IPS-11a (cell line): ENCODE measurements around the gene KIR3DL1.
"Not testable (repeated sequence)": the region's sequence is repeated elsewhere in the genome, so short reads cannot be mapped to it uniquely, and the experiment has no call there.

Experiments
- H3K4me3 ChIP-seq: one replicate; pipeline ENCODE4 v1.5.1; 2013; ENCODE audit warnings: low read depth, low read length, control low read depth

The KIR3DL1 gene

DNA sequence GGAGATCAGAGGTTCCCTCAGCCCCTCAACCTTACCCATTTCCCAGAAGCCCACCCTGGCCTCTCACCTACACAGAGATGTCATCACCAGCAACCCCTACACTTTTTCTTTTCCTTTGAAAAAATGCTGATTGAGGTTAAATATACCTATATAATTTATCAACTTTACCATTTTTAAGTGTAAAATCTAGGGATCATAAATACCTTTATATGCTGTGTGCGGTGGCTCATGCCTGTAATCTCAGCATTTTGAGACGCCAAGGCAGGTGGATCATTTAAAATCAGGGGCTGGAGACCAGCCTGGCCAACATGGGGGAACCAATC lies 9.8 kb upstream of the KIR3DL1 start:
- no peak overlapping the region for H3K4me3 ChIP-seq

DNA sequence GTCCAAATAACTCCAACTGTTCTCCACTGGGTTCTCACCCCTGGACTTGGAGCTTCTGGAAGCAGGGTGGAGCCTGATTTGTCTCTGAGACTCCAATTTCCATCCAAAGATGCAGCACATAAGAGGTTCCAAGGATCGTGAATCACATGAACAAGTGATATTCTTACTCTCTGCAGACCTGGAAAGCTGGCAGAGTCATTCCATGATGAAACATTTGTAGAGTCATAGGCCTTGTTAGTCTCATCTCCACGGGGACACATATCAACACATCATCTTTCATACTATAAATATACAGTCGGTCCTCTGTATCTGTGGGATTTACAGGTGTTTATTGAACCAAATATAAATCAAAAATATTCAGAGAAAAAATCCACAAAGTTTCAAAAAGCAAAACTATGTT lies 1.7 kb upstream of the KIR3DL1 start:
- not testable (repeated sequence) for H3K4me3 ChIP-seq

DNA sequence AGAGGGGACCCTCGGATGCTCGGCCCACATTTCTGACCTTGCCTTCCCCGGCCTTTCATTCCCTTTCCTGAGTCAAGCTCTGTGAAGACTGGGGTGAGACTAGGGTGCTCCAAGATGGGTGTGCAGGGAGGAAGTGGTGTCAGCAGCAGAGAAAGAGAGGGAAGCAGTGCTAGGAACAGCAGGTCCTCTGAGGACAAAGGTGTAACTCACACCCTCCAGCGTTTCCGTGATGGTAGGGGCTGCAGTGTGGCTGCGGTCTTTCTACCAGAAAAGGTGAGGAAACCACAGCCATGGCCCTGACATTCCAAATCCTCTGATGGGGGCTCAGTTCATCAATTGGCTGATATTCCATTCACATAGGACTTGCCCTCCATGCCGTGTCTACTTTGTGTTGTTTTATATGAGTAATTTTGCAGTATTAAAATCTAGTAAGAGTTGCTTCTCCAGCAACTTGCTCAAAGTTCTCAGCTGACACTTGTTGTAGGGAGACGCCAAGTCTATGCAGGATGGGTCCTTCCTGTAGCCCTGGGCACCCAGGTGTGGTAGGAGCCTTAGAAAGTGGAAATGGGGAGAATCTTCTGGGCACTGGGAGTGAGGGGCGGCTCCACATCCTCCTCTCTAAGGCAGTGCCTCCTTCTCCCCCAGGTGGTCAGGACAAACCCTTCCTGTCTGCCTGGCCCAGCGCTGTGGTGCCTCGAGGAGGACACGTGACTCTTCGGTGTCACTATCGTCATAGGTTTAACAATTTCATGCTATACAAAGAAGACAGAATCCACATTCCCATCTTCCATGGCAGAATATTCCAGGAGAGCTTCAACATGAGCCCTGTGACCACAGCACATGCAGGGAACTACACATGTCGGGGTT lies 1.6 kb downstream of the KIR3DL1 start:
- H3K4me3 ChIP-seq: no peak overlapping the region

DNA sequence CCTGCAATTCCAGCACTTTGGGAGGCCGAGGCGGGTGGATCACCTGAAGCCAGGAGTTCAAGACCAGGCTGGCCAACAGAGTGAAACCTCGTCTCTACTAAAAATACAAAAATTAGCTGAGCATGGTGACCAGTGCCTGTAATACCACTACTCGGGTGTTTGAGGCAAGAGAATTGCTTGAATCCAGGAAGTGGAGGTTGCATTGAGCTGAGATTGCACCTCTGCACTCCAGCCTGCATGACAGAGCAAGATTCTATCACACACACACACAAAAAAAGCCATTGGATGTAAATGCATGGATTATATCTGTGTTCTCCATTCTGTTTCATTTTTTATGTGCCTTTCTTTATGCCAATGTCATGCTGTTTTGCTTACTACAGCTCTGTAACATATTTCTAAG lies 8.1 kb downstream of the KIR3DL1 start:
- not testable (repeated sequence) for H3K4me3 ChIP-seq

GRCh38 chr19:54825326-54825725 lies 9.1 kb downstream of the KIR3DL1 start:
- not testable (repeated sequence) for H3K4me3 ChIP-seq

DNA sequence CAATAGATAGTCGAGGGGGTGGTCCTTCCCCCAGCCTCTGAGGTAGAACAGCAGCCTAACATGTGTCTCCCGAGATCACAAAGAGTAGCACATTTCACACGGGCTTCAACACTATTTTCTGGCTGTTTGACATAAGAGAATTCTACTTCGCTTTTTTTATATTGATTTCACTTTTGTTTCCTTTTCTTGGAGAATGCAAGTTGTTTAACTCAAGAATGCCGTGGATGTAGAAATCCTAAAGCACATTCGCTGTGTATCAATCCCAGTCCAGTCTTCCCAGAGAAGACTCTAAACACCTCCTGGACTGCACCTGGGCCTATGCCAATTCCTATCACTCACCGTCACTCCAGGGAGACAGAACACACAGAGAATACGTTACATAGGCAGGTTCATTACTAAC lies 11.8 kb downstream of the KIR3DL1 start:
- not testable (repeated sequence) for H3K4me3 ChIP-seq

GRCh38 chr19:54832496-54832895 lies 16.2 kb downstream of the KIR3DL1 start, which contains the start of gene KIR2DS4:
TSS of gene KIR2DS4 (plus strand) at chr19:54832676.
- not testable (repeated sequence) for H3K4me3 ChIP-seq

DNA sequence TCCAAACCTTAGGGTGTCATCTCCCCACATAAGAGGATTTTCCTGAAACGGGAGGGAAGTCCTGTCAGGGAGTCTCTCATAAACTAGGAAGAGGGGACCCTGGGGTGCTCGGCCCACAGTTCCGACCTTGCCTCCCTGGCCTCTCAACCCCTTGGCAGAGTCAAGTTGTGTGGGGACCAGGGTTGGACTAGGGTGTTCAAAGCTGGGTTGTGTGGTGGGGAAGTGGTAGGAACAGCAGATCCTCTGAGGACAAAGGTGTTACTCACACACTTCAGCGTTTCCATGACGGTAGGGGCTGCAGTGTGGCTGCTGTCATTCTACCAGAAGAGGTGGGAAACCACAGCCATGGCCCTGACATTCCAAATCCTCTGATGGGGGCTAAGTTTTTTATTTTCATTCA lies 18.9 kb downstream of the KIR3DL1 start:
- not testable (repeated sequence) for H3K4me3 ChIP-seq

DNA sequence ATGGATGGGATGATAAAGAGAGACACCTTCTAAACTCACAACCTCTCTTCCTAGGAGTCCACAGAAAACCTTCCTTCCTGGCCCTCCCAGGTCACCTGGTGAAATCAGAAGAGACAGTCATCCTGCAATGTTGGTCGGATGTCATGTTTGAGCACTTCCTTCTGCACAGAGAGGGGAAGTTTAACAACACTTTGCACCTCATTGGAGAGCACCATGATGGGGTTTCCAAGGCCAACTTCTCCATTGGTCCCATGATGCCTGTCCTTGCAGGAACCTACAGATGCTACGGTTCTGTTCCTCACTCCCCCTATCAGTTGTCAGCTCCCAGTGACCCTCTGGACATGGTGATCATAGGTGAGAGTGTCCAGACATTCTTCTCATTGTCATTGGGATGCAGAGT lies 21.3 kb downstream of the KIR3DL1 start:
- H3K4me3 ChIP-seq: not testable (repeated sequence)

DNA sequence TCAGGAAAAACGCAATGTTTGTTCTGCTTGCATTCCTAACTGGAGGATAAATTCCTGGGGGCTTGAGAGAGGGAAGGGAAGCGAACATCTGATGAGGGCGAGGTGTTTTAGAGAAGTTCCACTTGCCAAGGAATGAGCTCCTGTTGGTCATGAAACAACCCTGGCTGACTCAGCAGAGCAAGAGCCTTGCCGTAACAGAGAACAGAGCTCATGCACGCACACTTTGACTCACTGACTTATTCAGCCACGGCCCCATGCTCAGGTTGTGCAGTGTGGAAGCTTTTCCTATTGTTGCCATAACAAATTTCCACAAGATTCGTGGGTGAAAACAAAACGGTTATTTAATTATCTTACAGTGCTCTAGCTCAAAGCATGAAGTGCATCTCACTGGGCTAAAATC lies 26.9 kb downstream of the KIR3DL1 start:
- not testable (repeated sequence) for H3K4me3 ChIP-seq

DNA sequence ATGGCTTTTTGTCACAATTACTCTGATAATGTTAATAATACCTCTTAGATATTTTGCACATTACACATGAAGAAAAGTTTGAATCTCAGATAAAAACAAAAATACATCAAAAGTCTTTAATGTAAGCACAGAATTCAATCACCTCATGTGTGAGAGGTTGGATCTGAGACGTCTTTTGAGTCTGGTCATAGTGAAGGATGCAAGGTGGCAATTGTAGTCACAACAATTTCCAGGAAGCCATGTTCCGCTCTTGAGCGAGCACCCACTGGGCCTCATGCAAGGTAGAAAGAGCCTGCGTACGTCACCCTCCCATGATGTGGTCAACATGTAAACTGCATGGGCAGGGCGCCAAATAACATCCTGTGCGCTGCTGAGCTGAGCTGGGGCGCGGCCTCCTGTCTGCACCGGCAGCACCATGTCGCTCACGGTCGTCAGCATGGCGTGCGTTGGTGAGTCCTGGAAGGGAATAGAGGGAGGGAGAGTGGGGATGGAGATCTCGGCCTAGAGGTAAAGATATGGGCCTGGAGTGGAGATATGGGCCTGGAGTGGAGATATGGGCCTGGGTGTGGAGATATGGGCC lies 33.9 kb downstream of the KIR3DL1 start, which contains the start of gene KIR3DL2:
Gene KIR3DL2 (plus strand): TSS at position 383 of the 580 bp plus-strand sequence. CDS start 33 bp downstream, at position 416.
- not testable (repeated sequence) for H3K4me3 ChIP-seq

GRCh38 chr19:54850930-54851329 lies 34.7 kb downstream of the KIR3DL1 start:
- H3K4me3 ChIP-seq: no peak overlapping the region

- no peak overlapping the region for H3K4me3 ChIP-seq
Measured at GRCh38 chr19:54851353-54851752, 35.1 kb downstream of the KIR3DL1 start.

DNA sequence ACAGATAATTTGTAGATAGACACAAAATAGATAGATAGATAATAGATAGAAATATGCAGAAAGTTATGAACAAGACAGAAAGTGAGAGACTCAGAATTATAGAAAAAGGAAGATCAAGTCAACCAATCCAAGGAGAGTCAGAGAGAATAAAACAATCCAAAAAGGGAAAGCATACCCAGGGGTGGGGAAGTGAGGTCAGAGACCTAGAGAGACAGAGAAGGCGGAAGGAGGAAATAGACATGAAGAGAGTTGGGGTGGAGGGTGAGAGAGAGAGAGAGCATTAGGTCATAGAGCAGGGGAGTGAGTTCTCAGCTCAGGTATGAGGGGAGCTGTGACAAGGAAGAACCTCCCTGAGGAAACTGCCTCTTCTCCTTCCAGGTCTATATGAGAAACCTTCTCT lies 39.0 kb downstream of the KIR3DL1 start:
- H3K4me3 ChIP-seq: not testable (repeated sequence)

DNA sequence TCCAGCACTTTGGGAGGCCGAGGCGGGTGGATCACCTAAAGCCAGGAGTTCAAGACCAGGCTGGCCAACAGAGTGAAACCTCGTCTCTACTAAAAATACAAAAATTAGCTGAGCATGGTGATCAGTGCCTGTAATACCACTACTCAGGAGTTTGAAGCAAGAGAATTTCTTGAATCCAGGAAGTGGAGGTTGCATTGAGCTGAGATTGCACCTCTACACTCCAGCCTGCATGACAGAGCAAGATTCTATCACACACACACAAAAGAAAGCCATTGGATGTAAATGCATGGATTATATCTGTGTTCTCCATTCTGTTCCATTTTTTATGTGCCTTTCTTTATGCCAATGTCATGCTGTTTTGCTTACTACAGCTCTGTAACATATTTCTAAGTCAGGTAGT lies 42.2 kb downstream of the KIR3DL1 start:
- not testable (repeated sequence) for H3K4me3 ChIP-seq

GRCh38 chr19:54859421-54859820 lies 43.2 kb downstream of the KIR3DL1 start:
- not testable (repeated sequence) for H3K4me3 ChIP-seq

GRCh38 chr19:54863459-54863858 lies 47.2 kb downstream of the KIR3DL1 start:
- H3K4me3 ChIP-seq: not testable (repeated sequence)

DNA sequence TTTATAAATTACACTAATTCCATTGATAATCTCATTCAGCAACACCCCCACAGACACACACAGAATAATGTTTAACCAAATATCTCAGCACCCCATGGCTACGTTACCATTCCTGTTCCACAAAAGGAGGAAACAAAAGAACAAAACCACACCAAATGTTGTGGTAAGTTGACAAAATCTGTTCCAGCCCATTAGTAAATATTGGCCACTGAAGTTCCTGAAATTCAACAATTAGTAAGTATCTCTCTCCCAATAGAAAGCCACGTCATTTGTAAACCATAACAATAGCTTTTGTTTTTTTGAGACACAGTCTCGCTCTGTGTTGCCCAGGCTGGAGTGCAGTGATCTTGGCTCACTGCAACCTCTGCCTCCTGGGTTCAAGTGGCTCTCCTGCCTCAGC lies 55.4 kb downstream of the KIR3DL1 start:
- H3K4me3 ChIP-seq: no peak overlapping the region

- no peak within 1 kb of the TSS for H3K4me3 ChIP-seq
Measured at GRCh38 chr19:54873990-54874389, 57.7 kb downstream of the KIR3DL1 start, which contains the start of gene FCAR. TSS of gene FCAR (plus strand) at chr19:54874235. CDS start at chr19:54874290, 55 bp downstream.

- no peak overlapping the region for H3K4me3 ChIP-seq
Measured at GRCh38 chr19:54875506-54875905, 59.2 kb downstream of the KIR3DL1 start.

GRCh38 chr19:54877471-54877870 lies 61.2 kb downstream of the KIR3DL1 start:
- no peak overlapping the region for H3K4me3 ChIP-seq
